ENCODE data around the gene POMT1.

POMT1 gene

GRCh38 chr9:131554843-131555351 is 52.2 kb downstream of the POMT1 start:
- Mint-ChIP-seq H3K9me3 (no peaks in the 10 kb centered on the region), H3K4me1 (ENCODE audit: low read depth) (peaks cover 14% of the 10 kb centered on the region), H3K4me3 (no peak overlapping the region), H3K27me3 (peaks cover 53% of the 10 kb centered on the region), H3K27ac (no peak overlapping the region), H3K36me3 (ENCODE audit: low read depth) (peaks cover 9% of the 10 kb centered on the region)
- intact Hi-C loops (cut with micrococcal nuclease) = no loop called here

- no peak overlapping the region for H3K27ac Mint-ChIP-seq
- peaks cover 43% of the 10 kb centered on the region for H3K27me3 Mint-ChIP-seq
- peaks cover 14% of the 10 kb centered on the region for H3K4me1 Mint-ChIP-seq (ENCODE audit: low read depth)
- intact Hi-C loops (cut with micrococcal nuclease) = no loop called here
- no peak overlapping the region for H3K4me3 Mint-ChIP-seq
- no peaks in the 10 kb centered on the region for H3K9me3 Mint-ChIP-seq
- peaks cover 9% of the 10 kb centered on the region for H3K36me3 Mint-ChIP-seq (ENCODE audit: low read depth)
These were observed 53.3 kb downstream of the POMT1 start for GRCh38 chr9:131555841-131556673.

- Mint-ChIP-seq H3K36me3 (ENCODE audit: low read depth) (peaks cover 9% of the 10 kb centered on the region), H3K9me3 (no peaks in the 10 kb centered on the region), H3K4me1 (ENCODE audit: low read depth) (peaks cover 6% of the 10 kb centered on the region), H3K4me3 (no peak overlapping the region), H3K27me3 (peaks cover 36% of the 10 kb centered on the region), H3K27ac (no peak overlapping the region)
- intact Hi-C loops (cut with micrococcal nuclease) = no loop called here
These were observed 55.3 kb downstream of the POMT1 start for GRCh38 chr9:131557855-131558548.

- intact Hi-C loops (cut with micrococcal nuclease) = no loop called here
- H3K27ac Mint-ChIP-seq = no peak overlapping the region
- peaks cover 6% of the 10 kb centered on the region for H3K4me1 Mint-ChIP-seq (ENCODE audit: low read depth)
- H3K36me3 Mint-ChIP-seq (ENCODE audit: low read depth) = peaks cover 9% of the 10 kb centered on the region
- H3K9me3 Mint-ChIP-seq = no peaks in the 10 kb centered on the region
- H3K27me3 Mint-ChIP-seq = peaks cover 23% of the 10 kb centered on the region
- H3K4me3 Mint-ChIP-seq = no peak overlapping the region
These were observed 56.8 kb downstream of the POMT1 start for GRCh38 chr9:131559421-131560000.

GRCh38 chr9:131562032-131562959 is 59.6 kb downstream of the POMT1 start:
- intact Hi-C loops (cut with micrococcal nuclease) = no loop called here
- no peaks in the 10 kb centered on the region for H3K9me3 Mint-ChIP-seq
- no peaks in the 10 kb centered on the region for H3K27me3 Mint-ChIP-seq
- H3K27ac Mint-ChIP-seq = no peak overlapping the region
- H3K36me3 Mint-ChIP-seq (ENCODE audit: low read depth) = peaks cover 19% of the 10 kb centered on the region
- no peak overlapping the region for H3K4me3 Mint-ChIP-seq
- peaks cover 6% of the 10 kb centered on the region for H3K4me1 Mint-ChIP-seq (ENCODE audit: low read depth)

- peaks cover 39% of the 10 kb centered on the region for H3K36me3 Mint-ChIP-seq (ENCODE audit: low read depth)
- H3K4me1 Mint-ChIP-seq (ENCODE audit: low read depth) = no peaks in the 10 kb centered on the region
- H3K27me3 Mint-ChIP-seq = no peaks in the 10 kb centered on the region
- H3K27ac Mint-ChIP-seq = no peak overlapping the region
- intact Hi-C loops (cut with micrococcal nuclease) = no loop called here
- no peaks in the 10 kb centered on the region for H3K9me3 Mint-ChIP-seq
- H3K4me3 Mint-ChIP-seq = no peak overlapping the region
These were observed 62.7 kb downstream of the POMT1 start for GRCh38 chr9:131565369-131565768.

GRCh38 chr9:131566158-131566557 is 63.4 kb downstream of the POMT1 start:
- H3K9me3 Mint-ChIP-seq = no peaks in the 10 kb centered on the region
- H3K4me1 Mint-ChIP-seq (ENCODE audit: low read depth) = no peaks in the 10 kb centered on the region
- no peaks in the 10 kb centered on the region for H3K27me3 Mint-ChIP-seq
- intact Hi-C loops (cut with micrococcal nuclease) = no loop called here
- peaks cover 46% of the 10 kb centered on the region for H3K36me3 Mint-ChIP-seq (ENCODE audit: low read depth)
- no peak overlapping the region for H3K27ac Mint-ChIP-seq
- no peak overlapping the region for H3K4me3 Mint-ChIP-seq

GRCh38 chr9:131567910-131568309 is 65.2 kb downstream of the POMT1 start:
- no peak overlapping the region for H3K4me3 Mint-ChIP-seq
- no peaks in the 10 kb centered on the region for H3K4me1 Mint-ChIP-seq (ENCODE audit: low read depth)
- no peak overlapping the region for H3K27ac Mint-ChIP-seq
- intact Hi-C loops (cut with micrococcal nuclease) = no loop called here
- H3K9me3 Mint-ChIP-seq = no peaks in the 10 kb centered on the region
- H3K36me3 Mint-ChIP-seq (ENCODE audit: low read depth) = peaks cover 64% of the 10 kb centered on the region
- no peaks in the 10 kb centered on the region for H3K27me3 Mint-ChIP-seq

Data from dendritic cell treated with granulocyte-macrophage colony-stimulating factor and Interleukin-4, amounts not matched to agents 40 ng/mL and 50 ng/mL, for 4 days (primary cell).